ENCODE measurements around the gene UBAC1. TPM values are rescaled to one million over a fixed set of nuclear protein-coding genes. Genes with fewer than 3 reads are reported as not detected.
"Not testable (repeated sequence)": the region's sequence is repeated elsewhere in the genome, so short reads cannot be mapped to it uniquely, and the experiment has no call there.

The UBAC1 gene
- total RNA-seq, 1 donor from 2014 or later: 35.9 TPM

DNA sequence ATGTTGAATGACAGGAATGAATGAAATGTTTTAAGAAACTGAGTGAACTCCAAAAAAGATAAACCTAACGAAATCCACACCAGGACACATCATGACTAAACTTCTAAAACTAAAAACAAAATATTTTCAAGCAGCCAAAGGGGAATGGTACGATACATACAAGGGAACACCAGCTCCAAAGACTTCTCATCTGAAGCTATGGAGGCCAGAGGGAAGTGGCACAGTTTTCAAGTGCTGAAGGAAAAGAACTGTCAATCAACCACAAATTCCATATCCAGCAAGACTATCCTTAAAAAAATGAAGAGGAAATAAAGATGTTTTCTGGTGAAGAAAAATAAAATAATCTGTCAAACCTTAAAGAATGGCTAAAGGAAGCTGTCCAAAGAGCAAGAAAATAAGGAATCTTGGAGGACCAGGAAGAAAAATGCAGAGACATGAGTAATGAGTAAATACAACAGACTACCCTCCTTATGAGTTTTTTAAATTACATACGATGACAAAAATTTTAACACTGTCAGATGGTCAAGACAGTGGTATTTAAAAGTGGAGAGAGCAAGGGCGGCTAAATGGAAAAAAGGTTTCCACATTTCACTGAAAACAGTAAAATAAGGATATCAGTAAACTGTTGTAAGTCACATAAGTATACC is 65.8 kb downstream of the UBAC1 start:
- no peak for DNase-seq

DNA sequence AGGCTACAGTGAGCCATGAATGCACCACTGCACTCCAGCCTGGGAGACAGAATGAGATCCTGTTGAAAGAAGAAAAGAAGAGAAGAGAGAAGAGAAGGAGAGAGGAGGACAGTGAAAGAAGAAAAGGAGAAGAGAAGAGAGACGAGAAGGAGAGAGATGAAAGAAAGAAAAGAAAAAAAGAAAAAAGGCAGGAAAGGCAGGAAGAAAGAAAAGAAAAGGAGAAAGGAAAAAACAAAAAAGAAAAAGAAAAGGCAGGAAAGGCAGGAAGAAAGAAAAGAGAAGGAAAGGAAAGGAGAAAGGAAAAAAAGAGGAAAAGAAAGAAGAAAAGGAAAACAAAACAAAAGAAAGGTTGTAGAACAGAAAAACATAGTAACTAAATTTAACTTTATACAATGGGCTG is 68.1 kb downstream of the UBAC1 start:
- no peak for DNase-seq

DNA sequence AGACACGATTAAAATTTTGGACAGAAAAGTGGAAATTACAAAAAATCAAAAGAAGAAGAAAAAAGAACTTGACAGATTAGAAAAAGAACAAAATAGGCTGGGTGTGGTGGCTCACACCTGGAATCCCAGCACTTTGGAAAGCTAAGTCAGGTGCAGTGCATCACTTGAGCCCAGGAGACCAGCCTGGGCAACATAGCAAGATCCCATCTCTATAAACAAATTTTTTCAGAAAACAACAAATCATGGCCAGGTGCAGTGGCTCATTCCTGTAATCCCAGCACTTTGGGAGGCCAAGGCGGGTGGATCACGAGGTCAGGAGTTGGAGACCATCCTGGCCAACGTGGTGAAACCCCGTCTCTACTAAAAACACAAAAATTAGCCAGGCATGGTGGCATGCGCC is 68.8 kb downstream of the UBAC1 start:
- DNase-seq: not testable (repeated sequence)

DNA sequence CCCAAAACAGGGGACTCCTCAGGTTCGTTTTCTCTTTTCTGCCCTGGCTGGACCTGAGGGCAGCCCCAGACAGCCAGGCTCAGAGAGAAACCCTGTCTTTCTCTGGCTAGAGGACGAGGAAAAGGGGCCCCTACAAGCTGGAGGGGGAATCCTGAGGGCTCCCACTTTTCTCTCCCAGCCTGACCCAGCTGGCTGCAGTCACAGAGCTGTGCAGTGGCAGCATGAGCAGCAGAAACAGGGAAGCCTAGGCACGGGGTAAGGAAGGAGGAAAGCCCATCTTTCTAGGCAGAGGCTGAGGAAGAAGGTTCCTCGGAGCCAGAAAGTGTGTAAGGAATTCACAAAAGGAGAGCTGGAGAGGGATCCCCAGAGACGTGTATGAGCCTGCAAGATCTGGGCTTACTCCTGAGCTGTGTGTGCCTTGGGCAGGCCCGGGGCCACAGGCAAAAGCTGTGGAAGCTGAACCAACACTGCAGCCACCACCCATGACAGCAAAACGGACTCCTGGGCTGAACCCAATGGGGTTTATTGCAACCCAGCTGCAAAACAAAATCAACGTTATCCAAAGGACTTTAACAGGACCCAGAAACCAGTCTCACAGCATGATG is 70.0 kb downstream of the UBAC1 start:
- no peak for DNase-seq

DNA sequence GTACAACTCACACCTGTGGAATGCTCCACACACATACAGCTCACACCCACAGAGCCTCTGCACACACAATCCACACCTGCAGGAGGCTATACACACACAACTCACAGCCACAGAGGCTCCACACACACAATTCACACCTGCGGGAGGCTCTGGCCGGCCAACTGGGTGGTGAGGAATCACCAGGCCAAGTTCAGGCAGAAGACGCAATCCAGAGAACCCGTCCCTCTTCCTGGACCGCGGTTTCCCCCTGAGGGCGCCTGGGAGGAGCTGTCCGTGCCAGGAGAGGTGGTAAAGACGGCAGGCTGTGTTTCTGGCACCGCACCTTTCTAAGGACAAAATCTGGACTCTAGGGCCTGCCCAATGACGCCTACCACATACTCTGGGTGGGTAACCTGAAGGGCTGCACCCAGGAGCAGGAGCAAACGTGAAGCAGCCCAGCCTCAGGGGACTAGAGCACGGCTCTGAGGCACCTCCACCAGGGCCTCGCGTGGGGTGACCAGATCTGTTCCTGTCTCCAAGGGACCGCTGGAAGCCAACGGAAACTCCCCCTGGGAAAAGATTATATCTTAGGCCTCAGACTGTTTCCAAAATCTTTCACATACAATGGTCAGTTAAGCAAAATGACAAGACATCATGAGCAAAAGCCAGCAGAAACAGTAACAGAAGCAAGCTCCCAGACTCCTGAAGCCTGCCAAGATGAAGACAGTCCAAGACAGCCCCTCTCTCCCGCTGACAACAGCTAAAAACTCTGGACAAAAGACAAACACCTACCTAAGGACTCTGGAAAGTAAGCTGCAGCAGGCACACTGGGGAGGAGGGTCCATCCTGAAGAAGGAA is 70.8 kb downstream of the UBAC1 start:
- DNase-seq: no peak

DNA sequence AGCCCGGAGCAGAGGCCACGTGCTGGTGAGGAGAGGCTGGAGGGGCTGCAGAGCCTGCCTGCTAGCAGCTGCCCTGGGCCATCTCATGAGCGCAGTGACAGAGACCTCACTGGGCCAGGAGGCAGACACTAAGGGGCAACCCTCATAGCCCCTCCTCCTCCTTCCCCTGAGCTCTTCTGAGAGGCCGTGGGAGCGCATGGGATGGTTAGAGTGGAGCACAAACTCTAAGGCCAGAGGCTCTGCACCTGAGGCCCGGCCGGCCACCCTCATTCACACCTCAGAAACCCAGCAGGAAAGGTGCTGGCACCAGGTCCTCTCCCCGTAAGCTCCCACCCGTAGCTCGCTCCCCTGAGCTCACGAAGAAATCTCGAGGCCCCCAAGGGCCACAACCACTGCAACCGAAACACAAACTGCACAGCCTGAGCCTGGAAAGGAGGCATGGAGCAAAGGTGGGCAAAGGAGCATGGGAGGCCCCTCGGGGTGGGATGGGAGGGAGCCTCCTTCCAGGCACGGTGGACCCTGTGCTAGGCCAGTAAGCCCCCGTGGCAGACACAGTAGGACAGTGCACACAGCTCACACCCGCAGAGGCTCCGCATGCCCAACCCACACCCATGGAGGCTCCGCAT is 71.5 kb downstream of the UBAC1 start:
- no peak for DNase-seq

DNA sequence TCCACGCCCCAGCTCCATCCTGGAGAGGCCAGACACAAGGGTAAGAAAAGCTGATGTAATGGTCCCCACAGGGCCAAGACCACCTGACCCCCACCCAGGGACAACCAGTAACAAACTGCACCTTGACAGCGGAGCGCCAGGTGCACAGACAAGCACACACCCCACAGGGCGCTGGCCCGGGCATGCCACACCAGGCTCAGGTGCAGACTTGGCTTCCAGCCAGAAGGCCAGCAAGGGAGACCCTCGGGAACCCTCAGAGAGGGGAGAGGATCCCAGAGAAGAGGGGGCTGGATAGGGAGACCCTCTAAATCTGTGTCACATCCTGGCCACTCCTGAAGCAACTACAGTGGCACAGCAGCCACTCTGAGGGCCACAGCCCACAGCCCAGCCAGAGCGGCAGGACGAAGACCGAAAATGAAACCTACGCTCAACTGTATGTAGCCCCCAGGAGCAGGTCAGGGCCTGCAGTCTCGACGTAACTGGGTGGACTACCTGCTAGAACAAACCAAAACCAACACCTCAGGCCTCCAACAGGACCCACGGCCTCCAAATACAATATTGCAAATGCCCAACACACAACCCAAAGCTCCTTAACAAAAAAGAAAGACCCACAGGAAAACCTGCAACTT is 72.3 kb downstream of the UBAC1 start:
- DNase-seq: no peak

DNA sequence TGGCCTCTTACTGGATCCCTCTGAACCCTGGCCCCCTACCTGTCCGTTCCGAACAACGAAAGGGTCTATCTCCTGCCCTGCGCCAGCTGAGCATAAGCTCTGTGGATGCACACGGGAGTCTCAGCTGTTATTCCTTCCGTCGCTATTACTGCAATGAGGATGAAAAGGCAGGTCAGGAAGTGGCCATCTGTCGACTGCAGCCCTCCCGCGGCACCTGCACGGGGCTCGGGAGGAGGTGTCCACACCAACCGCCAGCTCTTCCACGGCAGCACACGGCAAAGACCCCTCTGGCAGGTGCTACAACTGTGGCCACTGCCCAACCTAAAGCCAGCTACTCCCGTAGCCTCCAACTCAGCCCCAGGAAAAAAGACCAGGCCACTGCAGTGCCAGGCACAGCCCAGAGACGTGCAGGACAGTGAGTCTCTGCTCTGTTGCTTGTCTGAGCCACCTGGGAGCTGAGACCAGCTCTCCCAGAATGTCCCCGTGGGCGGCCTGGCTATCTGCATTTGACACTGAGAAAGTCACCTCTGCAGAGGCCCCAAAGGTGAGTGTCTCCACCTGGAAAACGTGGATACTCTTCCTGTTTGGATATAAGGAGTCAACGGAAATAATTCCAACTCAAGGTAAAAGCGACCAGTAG is 72.9 kb downstream of the UBAC1 start:
- DNase-seq: no peak

DNA sequence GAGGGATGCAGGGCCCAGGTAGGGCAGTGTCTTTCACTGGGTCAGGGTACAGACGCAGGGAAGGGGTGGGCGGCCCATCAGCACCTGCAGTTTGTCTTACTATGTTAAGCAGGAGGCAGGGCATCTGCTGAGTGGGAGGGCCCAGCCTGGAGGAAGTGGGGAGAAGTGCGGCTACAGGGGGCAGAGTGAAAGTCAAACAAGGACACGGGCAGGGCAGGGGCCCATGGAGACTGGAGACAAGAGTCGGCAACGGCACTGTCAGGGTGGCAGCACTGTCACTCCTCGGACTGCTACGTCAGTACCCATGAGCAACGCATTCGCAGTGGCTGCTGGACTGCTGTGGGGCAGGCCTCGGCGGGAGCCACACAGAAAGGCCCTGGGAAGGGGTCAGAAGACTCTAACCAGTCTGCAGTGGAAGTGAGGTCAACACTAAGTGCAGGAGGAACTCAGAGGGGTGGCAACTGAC is 73.6 kb downstream of the UBAC1 start:
- no peak for DNase-seq

DNA sequence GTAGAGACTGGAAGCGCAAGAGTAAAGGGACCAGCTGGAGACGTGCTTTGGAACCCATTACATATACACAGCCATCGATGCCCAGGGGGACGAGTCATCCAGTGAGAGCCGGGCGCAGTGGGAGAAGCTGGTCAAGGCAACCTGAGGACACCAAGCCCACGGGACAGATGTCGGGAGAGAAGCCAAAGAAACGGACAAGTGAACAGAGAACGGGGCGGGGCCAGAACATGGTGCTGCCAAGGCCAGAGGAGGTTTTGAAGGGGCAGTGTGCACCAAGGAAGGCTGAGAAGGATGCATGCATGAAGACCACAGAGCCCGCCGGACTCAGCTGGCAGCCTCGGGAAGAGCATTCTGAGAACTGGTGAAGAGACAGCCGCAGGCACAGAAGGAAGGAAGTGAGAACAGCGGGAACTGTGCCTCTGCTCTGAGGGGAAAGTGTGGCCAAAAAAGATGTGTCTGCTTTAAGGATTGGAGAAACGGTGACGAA is 74.1 kb downstream of the UBAC1 start:
- DNase-seq: no peak

DNA sequence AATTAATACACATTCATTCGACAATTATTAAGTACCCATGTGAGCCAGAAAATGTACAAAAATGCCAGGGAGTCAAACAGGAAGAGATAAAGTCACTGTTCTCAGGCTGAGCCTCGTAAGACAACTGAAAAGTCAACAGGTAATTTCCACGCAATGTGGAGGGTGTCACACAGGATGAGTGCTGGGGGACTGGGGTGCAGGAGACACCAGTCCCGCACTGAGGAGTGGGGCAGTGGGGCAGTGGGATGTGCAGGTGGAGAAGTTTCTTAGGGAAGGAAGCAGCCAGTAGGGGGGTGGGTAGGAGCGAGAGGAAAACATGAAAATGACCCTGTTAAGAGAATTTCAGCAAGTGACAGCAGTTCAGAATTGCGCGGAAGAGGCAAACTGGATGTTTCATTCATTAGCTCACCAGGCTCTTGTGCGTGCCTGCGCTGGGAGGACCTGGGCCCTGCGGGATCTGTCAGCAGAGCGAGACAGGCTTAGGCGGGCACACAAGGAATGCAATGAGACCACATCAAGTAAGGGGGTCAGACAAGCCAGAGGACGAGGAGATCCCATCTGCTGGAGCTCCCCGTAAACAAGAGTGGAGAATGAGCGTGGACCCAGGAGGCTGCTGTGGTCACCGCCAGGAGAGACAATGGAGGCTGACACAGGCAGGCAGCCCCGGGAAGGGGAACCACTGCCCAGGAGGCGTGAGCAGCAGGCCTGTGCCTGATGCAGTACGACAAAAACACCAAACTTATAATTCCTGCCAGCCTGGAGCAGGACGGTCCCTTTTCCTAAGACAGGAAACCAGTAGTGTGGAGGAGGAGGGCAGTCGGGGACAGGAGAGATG is 74.8 kb downstream of the UBAC1 start:
- no peak for DNase-seq

DNA sequence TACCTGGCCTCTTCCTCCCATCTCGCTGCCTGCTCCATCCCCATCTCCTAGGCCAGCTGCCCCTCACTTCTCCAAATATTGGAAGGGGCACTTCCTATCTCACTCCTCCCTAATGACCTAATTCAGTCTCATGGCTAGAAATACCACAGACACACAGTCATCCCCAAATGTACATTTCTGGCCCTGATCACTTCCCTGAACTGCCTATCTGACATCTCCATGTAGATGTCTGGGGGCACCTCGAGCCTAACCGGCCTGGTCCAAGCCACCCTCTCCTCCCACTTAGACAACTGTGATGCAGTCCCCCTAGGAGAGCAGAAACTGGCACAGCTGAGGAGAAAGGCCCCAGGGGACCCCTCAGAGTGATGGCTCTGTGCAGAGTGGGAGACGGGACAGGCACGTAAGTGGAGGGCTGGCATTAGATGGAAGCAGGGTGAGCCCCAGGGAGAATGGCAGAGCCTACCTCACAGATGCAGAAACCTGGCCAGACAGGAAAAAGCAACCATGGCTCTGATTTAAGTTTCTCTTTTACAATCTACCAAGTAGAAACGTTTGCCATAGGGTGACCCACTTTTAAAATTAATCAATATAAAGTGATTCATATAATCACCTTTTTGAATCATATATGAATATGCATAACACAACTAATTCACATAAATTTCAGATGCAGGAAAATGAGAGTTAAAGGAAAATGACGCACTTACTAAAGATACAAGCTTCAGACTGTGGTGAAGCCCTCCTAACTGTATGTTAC is 75.9 kb downstream of the UBAC1 start:
- no peak for DNase-seq

DNA sequence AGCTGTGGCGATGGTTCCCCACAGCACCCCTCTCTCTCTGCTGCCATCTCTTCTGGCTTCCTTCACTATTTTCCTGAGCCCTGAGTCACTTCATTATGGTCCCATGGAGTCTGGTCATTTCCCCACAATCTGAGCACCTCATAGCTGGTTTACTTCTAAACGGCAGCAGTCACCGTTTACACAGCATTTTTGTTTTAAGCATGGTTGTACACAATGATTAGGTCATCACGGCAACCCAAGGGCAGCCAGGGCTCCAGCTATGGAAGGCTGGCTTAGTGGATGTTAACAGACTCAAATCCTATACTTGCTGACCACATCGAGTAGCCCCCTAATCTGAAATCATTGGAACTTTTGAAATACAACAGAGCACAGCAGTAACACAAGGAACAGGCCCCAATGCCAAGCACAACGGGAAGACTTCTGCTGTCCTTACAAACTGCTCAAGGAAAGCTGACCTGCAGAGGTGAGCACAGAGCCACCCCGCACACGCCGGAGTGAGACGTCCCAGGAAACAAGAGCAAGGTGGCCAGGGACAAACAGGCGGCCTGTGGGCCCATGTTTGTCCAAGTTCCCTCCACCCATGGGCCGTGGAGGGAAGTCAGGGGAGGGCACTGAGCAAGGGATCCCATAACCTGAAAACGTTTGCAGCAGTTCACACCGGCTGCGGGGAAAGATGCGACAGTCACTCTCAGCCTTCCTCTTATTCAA is 76.7 kb downstream of the UBAC1 start:
- DNase-seq: no peak

DNA sequence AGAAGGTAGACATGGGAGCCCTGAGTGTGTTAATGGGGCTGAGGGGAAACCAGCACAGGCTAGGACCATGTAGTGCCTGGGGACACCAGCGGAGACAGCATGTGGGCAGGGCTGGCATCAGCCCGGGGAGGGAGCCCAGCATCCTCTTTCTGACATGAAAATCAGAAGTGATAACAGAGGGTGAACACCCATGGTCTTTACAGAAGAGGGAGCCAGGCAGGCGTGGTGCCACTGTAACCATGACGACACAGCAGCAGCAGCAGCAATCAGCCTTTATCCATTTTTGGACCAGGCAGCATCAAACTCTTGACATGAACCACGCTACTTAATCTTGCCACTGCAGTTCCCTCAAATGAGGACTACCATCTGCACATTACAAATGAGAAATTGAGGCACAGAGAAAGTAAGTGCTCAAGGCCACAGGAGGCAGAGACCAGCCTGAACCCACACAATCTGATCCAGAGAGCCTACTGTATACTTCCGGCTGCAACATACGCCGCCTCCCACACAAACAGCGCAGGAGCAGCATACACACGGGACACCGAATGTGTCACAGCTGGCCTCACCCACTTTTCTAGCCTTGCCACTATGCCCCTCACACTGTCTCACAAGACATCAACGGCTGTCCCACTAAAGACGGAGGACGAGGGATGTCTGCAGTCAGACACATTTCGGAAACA is 77.6 kb downstream of the UBAC1 start:
- no peak for DNase-seq

Other genes with a start within 250 kb of the UBAC1 start
- 17.5 and 20.1 TPM in 2 replicates for gene CAMSAP1, start 53.8 kb downstream of the UBAC1 start, total RNA-seq
- 21.6 and 26.5 TPM in 2 replicates for gene NACC2, start 133.9 kb upstream of the UBAC1 start, total RNA-seq
- gene TMEM250, start 157.5 kb upstream of the UBAC1 start, total RNA-seq: 59.7 and 73.7 TPM in 2 replicates
- gene LHX3, start 243.8 kb upstream of the UBAC1 start, total RNA-seq: not detected in 2 replicates

All from dermis blood vessel endothelial cell (primary cell).